Small intestine (tissue), 7 donors: ENCODE measurements around the gene NRCAM. TPM values are rescaled to one million over a fixed set of nuclear protein-coding genes. Genes with fewer than 3 reads are reported as not detected.

ENCODE experiments used
- DNase-seq, 2 donors: peaks; one replicate each; pipeline versions ENCODE4 v3.0.0 to v3.0.0-alpha.2; 2013
- FAIRE-seq: peaks from 2 replicates; lab custom pipeline; 2012; peaks lifted over from hg19 to GRCh38; lab: Jason Lieb, UNC
- H3K27ac ChIP-seq, 3 donors: one replicate each; pipeline ENCODE4 v1.5.1; 2013; ENCODE audit warnings: low read length in 2 of 3, mild to moderate bottlenecking in 2 of 3, control low read depth in 1 of 3, inconsistent platforms in 1 of 3, low read depth in 1 of 3, moderate library complexity in 1 of 3
- H3K27me3 ChIP-seq, 3 donors: one replicate each; pipeline ENCODE4 v1.6.1; 2013; ENCODE audit warnings: low read length in 3 of 3, inconsistent platforms in 1 of 3; ENCODE audit not compliant: control insufficient read depth in 3 of 3, insufficient read depth in 3 of 3
- H3K36me3 ChIP-seq, 3 donors: one replicate each; pipeline ENCODE4 v1.6.1; 2013; ENCODE audit warnings: low read length in 3 of 3, inconsistent platforms in 1 of 3, low read depth in 1 of 3, mild to moderate bottlenecking in 1 of 3, moderate library complexity in 1 of 3; ENCODE audit not compliant: control insufficient read depth in 3 of 3, insufficient read depth in 2 of 3
- H3K4me1 ChIP-seq, 3 donors: one replicate each; pipeline ENCODE4 v1.6.1; 2013; ENCODE audit warnings: low read length in 2 of 3, inconsistent platforms in 1 of 3, low read depth in 1 of 3, mild to moderate bottlenecking in 1 of 3, moderate library complexity in 1 of 3; ENCODE audit not compliant: control insufficient read depth in 3 of 3, insufficient read depth in 2 of 3
- H3K4me3 ChIP-seq, 3 donors: one replicate each; pipeline ENCODE4 v1.5.1; 2013; ENCODE audit warnings: low read length in 3 of 3, control low read depth in 1 of 3, inconsistent platforms in 1 of 3, low read depth in 1 of 3, mild to moderate bottlenecking in 1 of 3, moderate library complexity in 1 of 3
- H3K9me3 ChIP-seq, 2 donors: one replicate each; pipeline ENCODE4 v1.6.1; 2013; ENCODE audit warnings: low read depth in 1 of 2, low read length in 1 of 2; ENCODE audit not compliant: control insufficient read depth in 2 of 2, insufficient read depth in 1 of 2
- WGBS, 3 donors: extraction: QIAGEN DNeasy Blood & Tissue Kit; methylation state at CpG; one replicate each; pipeline ENCODE4 v1.1.7; 2013; 5-methylcytosine and 5-hydroxymethylcytosine counted together
- polyA plus RNA-seq, 4 donors: library from polyadenylated mRNA; stranded (reverse) in 3 of 4; unstranded in 1 of 4; fragments of 200-250 nt in 3 of 4; fragments of 120-200 nt in 1 of 4; gene quantifications; one replicate each; pipeline versions ENCODE4 v1.2.1 to v1.2.3, GENCODE V29; 2013
- donor health status: healthy with polysubstance abuse.
- donor health status: control.
- donor health status: control.
- donor health status: Bipolar disorder and iron deficiency.
- donor health status: healthy.

Gene NRCAM
- polyA plus RNA-seq, 4 donors: 0.27 to 6.8 (median 1.4) TPM

DNA sequence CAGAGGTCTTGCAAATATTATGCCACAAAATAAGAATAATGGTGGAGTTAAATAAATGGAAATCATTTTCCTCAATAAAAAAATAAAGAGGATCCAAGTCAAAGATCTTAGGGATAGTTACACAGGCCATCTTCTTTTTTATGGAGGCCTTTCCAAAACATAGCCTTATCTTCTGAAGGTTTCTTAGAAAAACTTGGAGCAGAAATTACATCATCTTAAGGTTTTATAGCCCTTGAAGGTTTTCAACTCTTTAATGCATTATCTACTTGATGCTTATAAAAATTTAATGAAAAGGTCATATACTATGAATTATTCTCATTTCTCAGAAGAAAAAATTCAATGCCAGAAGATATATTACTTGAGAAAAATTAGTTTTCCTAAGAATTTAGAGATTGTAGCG is 231.8 kb downstream of the NRCAM start:
- FAIRE-seq (no peak), DNase-seq (no peak)
- Histone ChIP-seq H3K27me3 (no peaks in the 10 kb centered on the region), H3K4me1 (no peaks in the 10 kb centered on the region), H3K4me3 (no peak overlapping the region), H3K27ac (no peak overlapping the region), H3K9me3 (no peaks in the 10 kb centered on the region), H3K36me3 (no peaks in the 10 kb centered on the region)
- 94 to 98% (median 95%) methylated on average over 1 of the region's 1 CpG for WGBS, 3 donors

DNA sequence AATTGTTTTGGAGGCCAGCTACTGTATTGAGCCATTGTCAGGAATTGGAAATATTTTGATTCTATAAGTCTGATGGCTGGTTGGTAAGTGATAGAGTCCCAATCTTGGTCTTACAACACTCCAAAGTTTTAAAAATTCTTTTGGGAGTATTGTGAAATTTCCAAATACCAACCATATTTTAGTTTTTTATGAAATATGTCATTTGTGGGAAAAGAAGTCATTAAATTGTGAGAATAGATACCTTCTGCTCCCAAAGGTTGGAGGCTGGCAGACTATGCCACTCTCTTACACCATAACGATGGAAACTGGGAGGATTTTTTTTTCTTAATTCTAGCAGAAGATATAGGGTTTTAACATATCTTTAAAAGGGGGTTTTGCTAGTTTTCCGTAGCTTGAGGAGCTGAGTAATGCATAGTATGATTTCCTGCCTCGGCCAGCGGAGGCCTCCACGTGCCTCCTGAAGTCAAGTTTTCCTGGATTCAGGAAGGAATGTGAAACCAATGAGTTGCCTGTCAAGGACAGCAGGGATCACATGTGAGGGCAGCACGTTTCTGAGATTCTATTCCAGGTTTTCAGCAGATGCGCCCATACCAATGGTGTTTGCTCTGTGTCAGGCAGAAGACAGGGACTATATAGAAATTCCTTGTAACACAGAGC is 233.9 kb downstream of the NRCAM start:
- Histone ChIP-seq H3K9me3 (peaks cover 0 to 6% of the 10 kb centered on the region in 2 donors), H3K4me1 (no peaks in the 10 kb centered on the region), H3K27ac (no peak overlapping the region), H3K4me3 (no peak overlapping the region), H3K36me3 (no peaks in the 10 kb centered on the region), H3K27me3 (no peaks in the 10 kb centered on the region)
- FAIRE-seq: no peak
- peak in 1 of 2 donors; percentile 51 for DNase-seq
- 60 to 68% (median 64%) methylated on average over 7 of the region's 7 CpGs for WGBS, 3 donors

DNA sequence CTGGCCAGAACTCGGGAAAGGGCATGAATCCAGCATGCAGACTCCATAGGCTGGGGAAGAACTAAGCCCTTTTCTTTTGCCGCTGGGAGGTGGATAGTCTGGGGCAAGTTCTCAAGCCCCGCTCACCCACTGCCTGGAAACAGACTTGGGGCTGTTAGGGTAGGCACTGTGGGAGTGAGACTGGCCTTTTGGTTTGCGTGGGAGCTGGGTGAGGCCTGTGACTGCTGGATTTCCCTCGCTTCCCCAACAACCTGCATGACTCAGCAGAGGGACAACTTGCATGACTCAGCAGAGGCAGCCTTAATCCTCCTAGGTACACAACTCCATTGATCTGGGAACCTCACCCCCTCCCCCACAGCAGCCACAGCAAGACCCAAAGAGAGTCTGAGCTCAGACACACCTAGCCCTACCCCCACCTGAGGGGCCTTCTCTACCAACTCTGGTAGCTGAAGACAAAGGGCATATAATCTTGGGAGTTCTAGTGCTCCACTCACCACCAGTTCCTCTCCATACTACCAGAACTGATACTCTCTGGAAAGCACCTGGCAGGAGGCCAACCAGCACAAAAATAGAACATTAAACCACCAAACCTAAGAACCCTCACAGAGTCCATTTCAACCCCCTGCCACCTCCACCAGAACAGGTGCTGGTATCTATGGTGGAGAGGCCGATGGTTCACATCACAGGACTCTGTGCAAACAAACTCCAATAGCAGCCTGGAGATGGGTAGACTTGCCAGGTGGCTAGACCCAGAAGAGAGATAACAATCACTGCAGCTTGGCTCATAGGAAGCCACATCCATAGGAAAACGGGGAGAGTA is 244.6 kb downstream of the NRCAM start:
- Histone ChIP-seq H3K27ac (no peak overlapping the region), H3K9me3 (peaks cover 0 to 15% of the 10 kb centered on the region in 2 donors), H3K4me3 (no peak overlapping the region), H3K36me3 (peaks cover 0 to 6% (median 0%) of the 10 kb centered on the region in 3 donors), H3K4me1 (no peaks in the 10 kb centered on the region), H3K27me3 (no peaks in the 10 kb centered on the region)
- DNase-seq: no peak
- 65 to 69% (median 69%) methylated on average over 7 of the region's 7 CpGs for WGBS, 3 donors
- FAIRE-seq: no peak

DNA sequence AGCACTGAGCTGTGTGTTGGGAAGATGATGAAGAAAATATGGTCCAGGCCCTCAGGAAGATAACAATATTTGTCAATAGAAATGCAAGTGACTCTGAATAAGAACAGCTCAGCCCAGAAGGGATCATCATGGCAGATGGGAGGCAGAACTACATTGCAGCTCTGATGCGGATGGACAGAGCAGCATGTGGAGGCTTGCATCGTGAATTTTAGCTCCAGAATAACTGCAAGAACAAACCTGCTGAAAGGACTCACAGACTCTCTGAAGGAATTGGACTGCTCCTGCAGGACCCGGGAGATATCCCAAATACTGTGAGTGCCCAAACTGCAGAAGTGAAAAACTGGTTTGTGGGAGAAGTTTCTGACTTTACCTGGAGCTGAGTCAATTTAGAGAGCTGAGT is 245.4 kb downstream of the NRCAM start:
- Histone ChIP-seq H3K27me3 (no peaks in the 10 kb centered on the region), H3K4me1 (no peaks in the 10 kb centered on the region), H3K27ac (no peak overlapping the region), H3K9me3 (peaks cover 0 to 12% of the 10 kb centered on the region in 2 donors), H3K4me3 (no peak overlapping the region), H3K36me3 (peaks cover 0 to 6% (median 0%) of the 10 kb centered on the region in 3 donors)
- DNase-seq (no peak), FAIRE-seq (no peak)
- WGBS, 3 donors: 92 to 94% (median 94%) methylated on average over 3 of the region's 3 CpGs

DNA sequence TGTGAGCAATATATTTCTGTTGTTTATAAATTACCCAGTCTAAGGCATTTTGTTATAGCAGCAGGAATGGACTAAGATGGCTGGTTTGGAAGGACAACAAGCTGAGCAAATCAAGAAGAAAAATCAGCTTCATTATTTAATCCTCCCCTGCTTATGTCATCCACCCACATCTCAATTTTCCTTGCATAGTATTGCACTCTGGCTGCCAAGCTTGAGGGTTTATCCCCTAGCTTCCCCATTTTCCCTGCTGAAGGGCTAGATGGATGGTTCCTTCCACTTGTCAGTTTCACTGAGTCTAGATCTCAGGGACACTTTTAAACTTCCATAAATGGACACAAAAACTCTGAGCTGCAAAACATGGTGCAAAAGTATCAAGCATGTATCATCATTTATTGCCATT is 250.9 kb downstream of the NRCAM start:
- H3K4me1 ChIP-seq: no peaks in the 10 kb centered on the region
- no peak for FAIRE-seq
- peaks cover 0 to 2% (median 0%) of the 10 kb centered on the region in 3 donors for H3K36me3 ChIP-seq

DNA sequence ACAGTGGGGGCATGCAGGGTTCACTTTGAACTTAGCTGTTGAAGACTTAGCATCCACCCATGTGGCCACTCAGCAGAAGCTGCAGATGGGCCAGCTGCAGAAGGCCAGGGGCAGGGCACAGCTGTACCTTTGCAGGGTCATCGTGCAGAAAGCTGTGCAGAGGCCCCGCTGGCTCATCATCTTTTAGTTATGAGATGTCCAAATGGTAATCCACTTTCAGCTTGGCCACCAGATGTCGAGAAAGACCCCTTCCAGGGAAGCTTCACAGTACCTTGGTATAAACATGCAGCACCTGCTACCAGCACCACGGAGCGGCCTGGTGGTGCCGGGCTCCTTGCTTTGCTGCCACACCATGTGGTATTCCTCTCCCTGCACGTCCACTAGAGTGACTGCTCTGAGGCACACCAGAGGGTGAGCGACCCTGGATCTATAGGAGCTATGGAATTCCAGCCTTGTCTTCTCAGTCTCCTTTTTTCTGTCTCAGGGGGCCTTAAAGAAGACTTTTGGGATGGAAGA is 251.9 kb downstream of the NRCAM start:
- H3K27ac ChIP-seq: no peak overlapping the region
- DNase-seq: no peak
- H3K36me3 ChIP-seq: peaks cover 0 to 2% (median 0%) of the 10 kb centered on the region in 3 donors
- WGBS, 3 donors: 79 to 90% (median 83%) methylated on average over 8 of the region's 8 CpGs
- H3K4me1 ChIP-seq: no peaks in the 10 kb centered on the region
- H3K9me3 ChIP-seq: no peaks in the 10 kb centered on the region
- no peak for FAIRE-seq
- H3K4me3 ChIP-seq: no peak overlapping the region
- H3K27me3 ChIP-seq: peaks cover 0 to 3% (median 0%) of the 10 kb centered on the region in 3 donors

More for the DNA sequence above, 250.9 kb downstream of the NRCAM start:
- Histone ChIP-seq H3K27ac (no peak overlapping the region), H3K9me3 (no peaks in the 10 kb centered on the region), H3K27me3 (peaks cover 0 to 3% (median 0%) of the 10 kb centered on the region in 3 donors), H3K4me3 (no peak overlapping the region)
- no peak for DNase-seq

DNA sequence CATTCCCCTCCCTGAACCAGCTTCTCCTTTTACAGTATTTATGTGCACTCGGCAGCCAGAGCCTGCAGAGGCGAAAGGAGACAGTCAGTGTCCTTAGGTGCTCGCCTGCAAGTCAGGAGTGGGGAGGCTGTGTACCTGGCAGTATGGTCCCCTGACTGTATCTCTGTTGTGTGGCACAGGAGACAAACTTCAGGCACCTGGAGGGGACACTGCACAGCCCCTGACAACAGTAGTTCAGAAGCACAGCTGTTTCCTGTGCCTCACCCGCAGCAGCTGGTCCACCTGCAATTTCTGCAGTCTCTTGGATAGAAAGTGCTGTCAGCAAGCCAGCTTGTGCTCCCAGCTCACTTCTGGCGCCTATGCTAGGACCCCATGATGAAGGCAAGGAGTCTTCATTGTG is 252.7 kb downstream of the NRCAM start:
- 52 to 68% (median 57%) methylated on average over 5 of the region's 5 CpGs for WGBS, 3 donors
- Histone ChIP-seq H3K27ac (no peak overlapping the region), H3K4me1 (no peaks in the 10 kb centered on the region), H3K9me3 (no peaks in the 10 kb centered on the region), H3K27me3 (peaks cover 0 to 3% (median 0%) of the 10 kb centered on the region in 3 donors), H3K36me3 (peaks cover 0 to 2% (median 0%) of the 10 kb centered on the region in 3 donors), H3K4me3 (no peak overlapping the region)
- DNase-seq: no peak
- FAIRE-seq: no peak

DNA sequence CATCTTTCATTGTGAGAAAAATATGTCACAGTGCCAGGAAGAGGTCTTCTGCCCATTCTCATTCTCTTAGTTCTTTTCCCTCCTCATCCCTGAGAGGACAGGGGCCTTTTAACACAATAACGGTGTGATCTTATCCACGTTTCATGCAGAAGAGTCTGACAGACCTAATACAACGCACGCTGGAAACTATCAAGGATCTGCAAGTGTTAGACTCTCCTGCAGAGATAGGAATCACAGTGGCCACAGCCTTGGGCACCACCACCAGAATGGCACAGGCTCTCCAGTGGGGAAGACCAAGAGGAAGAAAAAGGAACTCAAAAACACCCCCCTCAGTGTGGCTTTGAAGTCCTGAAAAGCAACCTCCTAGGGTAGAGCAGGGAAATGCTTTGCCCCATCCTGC is 253.5 kb downstream of the NRCAM start:
- Histone ChIP-seq H3K4me1 (no peaks in the 10 kb centered on the region), H3K4me3 (no peak overlapping the region), H3K36me3 (peaks cover 0 to 2% (median 0%) of the 10 kb centered on the region in 3 donors), H3K9me3 (no peaks in the 10 kb centered on the region), H3K27ac (no peak overlapping the region), H3K27me3 (peaks cover 0 to 3% (median 0%) of the 10 kb centered on the region in 3 donors)
- no peak for DNase-seq
- no peak for FAIRE-seq
- 68 to 77% (median 75%) methylated on average over 4 of the region's 4 CpGs for WGBS, 3 donors
